ENCODE results near the gene KCNH2.
"Not testable (repeated sequence)": the region's sequence is repeated elsewhere in the genome, so short reads cannot be mapped to it uniquely, and the experiment has no call there.

- TF ChIP-seq CTCF (IDR thresholded peaks at IDR 0.05); POLR2A (IDR thresholded peaks at IDR 0.05; ENCODE audit: low read depth); POLR2AphosphoS5 (IDR thresholded peaks at IDR 0.05): not testable (repeated sequence)
These were observed 67.7 kb downstream of the KCNH2 start for GRCh38 chr7:150910305-150910995.
